ENCODE measurements around the gene ITGA2. TPM values are rescaled to one million over a fixed set of nuclear protein-coding genes. Genes with fewer than 3 reads are reported as not detected.

Gene ITGA2
- total RNA-seq, 1 experiment from 2014 or later = 36.7 TPM

DNA sequence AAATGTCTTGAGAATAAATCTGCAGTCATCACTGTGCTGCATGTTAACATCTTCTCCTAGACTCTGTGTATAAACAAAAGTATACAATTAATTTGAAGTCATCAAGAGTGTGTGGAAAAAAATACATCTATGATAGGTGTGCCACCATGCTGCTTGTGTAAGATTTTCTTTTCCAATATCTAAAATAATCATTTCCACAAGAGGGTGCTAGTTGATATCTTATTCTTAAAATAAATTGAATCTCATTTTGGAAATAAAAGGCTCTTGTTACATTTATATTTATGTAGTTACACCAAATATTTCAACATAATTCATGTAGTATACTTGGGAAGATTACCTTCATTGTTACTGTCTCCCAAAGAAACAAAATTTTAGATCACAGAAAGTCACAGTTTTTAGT, 134.6 kb downstream of the ITGA2 start:
- Histone ChIP-seq H2AFZ (ENCODE audit: low read length) (no peak overlapping the region), H3K4me1 (ENCODE audit: insufficient read depth, low read length) (peaks cover 9% of the 10 kb centered on the region), H3K4me2 (ENCODE audit: low read length) (no peak overlapping the region), H3K9ac (ENCODE audit: low read length) (no peak overlapping the region), H3K27ac (ENCODE audit: low read length) (no peak overlapping the region), H3F3A (ENCODE audit: low read length, unreplicated experiment) (no peaks in the 10 kb centered on the region), H4K20me1 (ENCODE audit: low read length) (no peaks in the 10 kb centered on the region), H3K9me3 (ENCODE audit: low read length) (no peaks in the 10 kb centered on the region), H3K4me3 (ENCODE audit: low read length) (no peak overlapping the region), H3K27me3 (ENCODE audit: low read length) (no peaks in the 10 kb centered on the region), H3K36me3 (ENCODE audit: low read depth, low read length) (no peaks in the 10 kb centered on the region), H3K79me2 (ENCODE audit: low read length) (no peaks in the 10 kb centered on the region), H3K9me2 (replicated peaks; ENCODE audit: low read length) (no peaks in the 10 kb centered on the region)
- BruUV-seq (replicated peaks) = no TSS peak
- intact Hi-C loops (cut with micrococcal nuclease) = loop anchor here (1.0 to 10.0 kb wide), 4 partner anchors 466 to 1106 kb away; no protein-coding TSS in a partner anchor
- DNase-seq (peak; percentile 55), ATAC-seq (no peak; the same call in 1 of the 2 replicates)
- POLR2A ChIA-PET (ENCODE audit: unreplicated experiment) = no interaction called here
- CTCF ChIA-PET = no interaction called here
- TF ChIP-seq, protein P1, sequence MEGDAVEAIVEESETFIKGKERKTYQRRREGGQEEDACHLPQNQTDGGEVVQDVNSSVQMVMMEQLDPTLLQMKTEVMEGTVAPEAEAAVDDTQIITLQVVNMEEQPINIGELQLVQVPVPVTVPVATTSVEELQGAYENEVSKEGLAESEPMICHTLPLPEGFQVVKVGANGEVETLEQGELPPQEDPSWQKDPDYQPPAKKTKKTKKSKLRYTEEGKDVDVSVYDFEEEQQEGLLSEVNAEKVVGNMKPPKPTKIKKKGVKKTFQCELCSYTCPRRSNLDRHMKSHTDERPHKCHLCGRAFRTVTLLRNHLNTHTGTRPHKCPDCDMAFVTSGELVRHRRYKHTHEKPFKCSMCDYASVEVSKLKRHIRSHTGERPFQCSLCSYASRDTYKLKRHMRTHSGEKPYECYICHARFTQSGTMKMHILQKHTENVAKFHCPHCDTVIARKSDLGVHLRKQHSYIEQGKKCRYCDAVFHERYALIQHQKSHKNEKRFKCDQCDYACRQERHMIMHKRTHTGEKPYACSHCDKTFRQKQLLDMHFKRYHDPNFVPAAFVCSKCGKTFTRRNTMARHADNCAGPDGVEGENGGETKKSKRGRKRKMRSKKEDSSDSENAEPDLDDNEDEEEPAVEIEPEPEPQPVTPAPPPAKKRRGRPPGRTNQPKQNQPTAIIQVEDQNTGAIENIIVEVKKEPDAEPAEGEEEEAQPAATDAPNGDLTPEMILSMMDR (conservative IDR thresholded peaks at IDR 0.05; ENCODE audit: low read depth, low read length) = peak; percentile 55
- TF ChIP-seq EZH2 (IDR thresholded peaks at IDR 0.05; ENCODE audit: low read length, unreplicated experiment) = no peak

DNA sequence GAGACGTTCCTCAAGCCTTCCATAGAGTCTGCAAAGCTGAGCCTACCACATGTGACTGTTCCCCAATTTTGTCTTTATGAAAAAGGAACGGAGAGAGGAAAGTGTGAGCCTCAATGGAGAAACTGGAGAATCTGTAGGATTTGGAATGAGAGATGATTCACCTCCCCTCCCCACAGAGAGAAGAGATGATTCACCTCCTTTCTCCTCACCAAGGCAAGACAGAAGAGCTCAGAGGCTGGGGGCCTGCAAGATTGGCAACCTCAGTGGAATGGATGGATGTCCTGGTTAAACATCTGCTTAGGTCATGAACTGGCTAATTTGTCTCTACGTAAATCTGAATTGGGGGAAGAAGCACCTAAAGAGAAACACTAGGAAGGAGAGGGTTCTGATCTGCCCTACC, 137.4 kb downstream of the ITGA2 start:
- Histone ChIP-seq H3K9me2 (replicated peaks; ENCODE audit: low read length) (no peaks in the 10 kb centered on the region), H3F3A (ENCODE audit: low read length, unreplicated experiment) (no peaks in the 10 kb centered on the region), H3K27ac (ENCODE audit: low read length) (no peak overlapping the region), H3K27me3 (ENCODE audit: low read length) (no peaks in the 10 kb centered on the region), H3K4me2 (ENCODE audit: low read length) (no peak overlapping the region), H4K20me1 (ENCODE audit: low read length) (no peaks in the 10 kb centered on the region), H2AFZ (ENCODE audit: low read length) (no peak overlapping the region), H3K9ac (ENCODE audit: low read length) (no peak overlapping the region), H3K4me3 (ENCODE audit: low read length) (no peak overlapping the region), H3K9me3 (ENCODE audit: low read length) (no peaks in the 10 kb centered on the region), H3K79me2 (ENCODE audit: low read length) (no peaks in the 10 kb centered on the region), H3K4me1 (ENCODE audit: insufficient read depth, low read length) (peaks cover 9% of the 10 kb centered on the region), H3K36me3 (ENCODE audit: low read depth, low read length) (no peaks in the 10 kb centered on the region)
- ATAC-seq (peak; percentile 42; the same call in 1 of the 2 replicates), DNase-seq (peak; percentile 34)
- TF ChIP-seq EZH2phosphoT487 (IDR thresholded peaks at IDR 0.05; ENCODE audit: borderline replicate concordance, low read length) = no peak
- CTCF ChIA-PET = no interaction called here
- POLR2A ChIA-PET (ENCODE audit: unreplicated experiment) = interaction anchor here (0.5 kb wide), 1 partner anchor 229 kb away, joined by 9 read pairs; no protein-coding TSS in a partner anchor
- BruUV-seq (replicated peaks) = no TSS peak
- intact Hi-C loops (cut with micrococcal nuclease) = loop anchor here (10.0 kb wide), 1 partner anchor 748 kb away; no protein-coding TSS in a partner anchor

DNA sequence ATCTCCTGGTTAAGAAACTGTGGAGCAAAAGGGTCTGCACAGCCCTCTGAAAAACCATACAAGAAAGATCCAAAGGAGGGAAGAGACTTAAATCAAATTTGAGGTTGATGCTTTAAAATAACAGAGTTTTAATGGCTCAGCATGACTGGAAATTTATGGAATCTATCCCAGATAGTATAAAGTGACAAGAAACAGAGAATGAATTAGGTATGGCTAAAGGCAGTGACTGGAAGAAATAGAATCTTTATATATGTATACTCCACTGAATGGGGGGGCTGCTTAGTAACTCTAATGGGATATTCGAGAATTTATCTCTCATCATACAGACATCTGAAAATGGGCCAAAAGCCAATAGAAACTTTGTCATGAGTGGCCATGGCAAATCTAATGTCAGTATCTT, 138.0 kb downstream of the ITGA2 start:
- intact Hi-C loops (cut with micrococcal nuclease) = loop anchor here (10.0 kb wide), 1 partner anchor 748 kb away; no protein-coding TSS in a partner anchor
- no TSS peak for BruUV-seq (replicated peaks)
- no peaks in the 10 kb centered on the region for H3K27me3 ChIP-seq (ENCODE audit: low read length)
- no peak overlapping the region for H3K9ac ChIP-seq (ENCODE audit: low read length)
- H3K27ac ChIP-seq (ENCODE audit: low read length) = no peak overlapping the region
- H3K79me2 ChIP-seq (ENCODE audit: low read length) = no peaks in the 10 kb centered on the region
- H3K4me2 ChIP-seq (ENCODE audit: low read length) = no peak overlapping the region
- H3F3A ChIP-seq (ENCODE audit: low read length, unreplicated experiment) = no peaks in the 10 kb centered on the region
- DNase-seq (no peak), ATAC-seq (no peak)
- H4K20me1 ChIP-seq (ENCODE audit: low read length) = no peaks in the 10 kb centered on the region
- CTCF ChIA-PET = no interaction called here
- H3K36me3 ChIP-seq (ENCODE audit: low read depth, low read length) = no peaks in the 10 kb centered on the region
- no peak for TF ChIP-seq EZH2 (IDR thresholded peaks at IDR 0.05; ENCODE audit: low read length, unreplicated experiment)
- TF ChIP-seq, protein P1 (conservative IDR thresholded peaks at IDR 0.05; ENCODE audit: low read depth, low read length) = no peak
- TF ChIP-seq EZH2phosphoT487 (IDR thresholded peaks at IDR 0.05; ENCODE audit: borderline replicate concordance, low read length) = no peak
- H2AFZ ChIP-seq (ENCODE audit: low read length) = no peak overlapping the region
- peaks cover 9% of the 10 kb centered on the region for H3K4me1 ChIP-seq (ENCODE audit: insufficient read depth, low read length)
- POLR2A ChIA-PET (ENCODE audit: unreplicated experiment) = interaction anchor here (0.5 kb wide), 1 partner anchor 229 kb away, joined by 9 read pairs; no protein-coding TSS in a partner anchor
- H3K9me2 ChIP-seq (replicated peaks; ENCODE audit: low read length) = no peaks in the 10 kb centered on the region
- H3K4me3 ChIP-seq (ENCODE audit: low read length) = no peak overlapping the region
- H3K9me3 ChIP-seq (ENCODE audit: low read length) = no peaks in the 10 kb centered on the region
